HCT116 (cell line): Measurements from ENCODE around the gene NHP2. TPM values are rescaled to one million over a fixed set of nuclear protein-coding genes. Genes with fewer than 3 reads are reported as not detected.

Source experiments
- ATAC-seq: fragments of 200-7000 bp; cut with Tn5 transposase; 2 replicates; pipeline ENCODE4 v1.9.1; 2020; ENCODE audit warnings: mild to moderate bottlenecking, moderate library complexity
- BruUV-seq: library from RNA; stranded (reverse); fragments of 400-500 nt; replicated peaks from 2 replicates; lab custom pipeline; 2021; lab: Mats Ljungman, UMichigan
- CTCF ChIA-PET: fragments of 300-600 bp; sonication (Branson Sonifier 250); formaldehyde crosslinking; loops from one replicate; lab custom pipeline; 2021; ENCODE audit warnings: antibody characterized with exemption; lab: Charles Lee
- POLR2A ChIA-PET: fragments of 300-600, 350-600 bp; sonication (Branson Sonifier 250); formaldehyde crosslinking; loops from one replicate; lab custom pipeline; 2021; ENCODE audit warnings: antibody characterized with exemption; lab: Charles Lee
- RAD21 ChIA-PET, 2 experiments: fragments of 300-600 bp; sonication (Branson Sonifier 250); formaldehyde crosslinking; loops; one replicate each; lab custom pipeline; 2023; ENCODE audit warnings: low total read pairs in 2 of 2; ENCODE audit not compliant: uncharacterized antibody in 2 of 2, unreplicated experiment in 2 of 2, low non-redundant PET in 1 of 2; lab: Charles Lee
- DNase-seq: peaks from one replicate; pipeline ENCODE4 v3.0.0-alpha.2; 2010; ENCODE audit warnings: low read depth, low spot score
- H2AFZ ChIP-seq: fragments of 200-600 bp; shearing (Covaris generic), sonication (generic); 2 replicates; pipeline ENCODE4 v1.6.1; 2017; ENCODE audit warnings: low read depth, mixed run types, mixed read lengths, antibody characterized with exemption, low read length; ENCODE audit not compliant: poor library complexity, severe bottlenecking
- H3K27ac ChIP-seq: 2 replicates; pipeline ENCODE4 v1.5.1; 2012; ENCODE audit warnings: low read depth, low read length
- H3K27me3 ChIP-seq: fragments of 200-600 bp; sonication (generic); 2 replicates; pipeline ENCODE4 v1.6.1; 2016; ENCODE audit warnings: mixed run types, low read length, mixed read lengths; ENCODE audit not compliant: insufficient read depth
- H3K36me3 ChIP-seq, 2 experiments: fragments of 200-500 bp in 1 of 2; fragments of 200-600 bp in 1 of 2; sonication (Bioruptor generic) in 1 of 2; sonication (generic) in 1 of 2; 2 replicates each; pipeline versions ENCODE4 v1.5.1 to v1.6.1; 2014 to 2016; ENCODE audit warnings: low read length in 2 of 2, inconsistent platforms in 1 of 2, mixed read lengths in 1 of 2, mixed run types in 1 of 2; ENCODE audit not compliant: insufficient read depth in 2 of 2, control insufficient read depth in 1 of 2
- H3K4me1 ChIP-seq, 2 experiments: fragments of 200-600 bp in 1 of 2; sonication (generic) in 1 of 2; 2 replicates each; pipeline versions ENCODE4 v1.5.1 to v1.6.1; 2012 to 2017; ENCODE audit warnings: low read length in 2 of 2, inconsistent platforms in 1 of 2, mild to moderate bottlenecking in 1 of 2, mixed read lengths in 1 of 2, mixed run types in 1 of 2, moderate library complexity in 1 of 2; ENCODE audit not compliant: insufficient read depth in 2 of 2, control insufficient read depth in 1 of 2
- H3K4me2 ChIP-seq: fragments of 200-600 bp; sonication (generic); 2 replicates; pipeline ENCODE4 v1.6.1; 2017; ENCODE audit warnings: mixed run types, low read length, mixed read lengths
- H3K4me3 ChIP-seq, 2 experiments: fragments of 200-600 bp in 1 of 2; sonication (generic) in 1 of 2; replicated peaks in 1 of 2; 2 replicates each; pipeline ENCODE4 v1.5.1; 2011 to 2016; ENCODE audit warnings: low read length in 2 of 2, control low read depth in 1 of 2, low read depth in 1 of 2, mild to moderate bottlenecking in 1 of 2, mixed read lengths in 1 of 2, mixed run types in 1 of 2
- H3K79me2 ChIP-seq: fragments of 200-600 bp; sonication (generic); 2 replicates; pipeline ENCODE4 v1.6.1; 2017; ENCODE audit warnings: mild to moderate bottlenecking, mixed run types, low read length, moderate library complexity, mixed read lengths; ENCODE audit not compliant: insufficient read depth
- H3K9ac ChIP-seq: fragments of 200-600 bp; sonication (generic); 2 replicates; pipeline ENCODE4 v1.6.1; 2016; ENCODE audit warnings: low read length, mixed read lengths
- H3K9me2 ChIP-seq: fragments of 200-600 bp; sonication (generic), shearing (Covaris generic); 2 replicates; pipeline ENCODE4 v1.6.1; 2017; ENCODE audit warnings: mixed run types, mild to moderate bottlenecking, moderate library complexity; ENCODE audit not compliant: insufficient read depth
- H3K9me3 ChIP-seq, 2 experiments: fragments of 200-500 bp in 1 of 2; fragments of 200-600 bp in 1 of 2; sonication (Bioruptor generic) in 1 of 2; sonication (generic) in 1 of 2; 2 replicates each; pipeline ENCODE4 v1.6.1; 2014 to 2017; ENCODE audit warnings: low read length in 2 of 2, mixed read lengths in 2 of 2, inconsistent platforms in 1 of 2, low read depth in 1 of 2, mild to moderate bottlenecking in 1 of 2, mixed run types in 1 of 2, moderate library complexity in 1 of 2; ENCODE audit not compliant: control insufficient read depth in 1 of 2, insufficient read depth in 1 of 2
- H4K20me1 ChIP-seq: fragments of 200-600 bp; sonication (generic), shearing (Covaris generic); 2 replicates; pipeline ENCODE4 v1.6.1; 2017; ENCODE audit warnings: mixed run types, mild to moderate bottlenecking, moderate library complexity; ENCODE audit not compliant: insufficient read depth
- ATF3 ChIP-seq: IDR thresholded peaks from 2 replicates; pipeline ENCODE4 v1.6.1; 2012
- CEBPB ChIP-seq: IDR thresholded peaks from 2 replicates; pipeline ENCODE4 v1.6.1; 2012; ENCODE audit warnings: low read depth
- CTCF ChIP-seq, 3 experiments: fragments of 200-600 bp in 1 of 3; sonication (generic) in 1 of 3; IDR thresholded peaks in 2 of 3; conservative IDR thresholded peaks in 1 of 3; 2 replicates each; pipeline ENCODE4 v1.5.1; 2012 to 2017; ENCODE audit warnings: low read depth in 2 of 3, low read length in 2 of 3, antibody characterized with exemption in 1 of 3, borderline replicate concordance in 1 of 3, control low read depth in 1 of 3, mild to moderate bottlenecking in 1 of 3, mixed read lengths in 1 of 3, mixed run types in 1 of 3, moderate library complexity in 1 of 3; ENCODE audit not compliant: insufficient read depth in 1 of 3
- EGR1 ChIP-seq: IDR thresholded peaks from 2 replicates; pipeline ENCODE4 v1.6.1; 2012; ENCODE audit warnings: low read depth
- ELF1 ChIP-seq: IDR thresholded peaks from 2 replicates; pipeline ENCODE4 v1.6.1; 2012; ENCODE audit warnings: low read depth, borderline replicate concordance
- EZH2phosphoT487 ChIP-seq: fragments of 200-600 bp; IDR thresholded peaks from 2 replicates; pipeline ENCODE4 v1.6.1; 2018; ENCODE audit warnings: antibody characterized with exemption, borderline replicate concordance
- JUND ChIP-seq: IDR thresholded peaks from 2 replicates; pipeline ENCODE4 v1.6.1; 2012
- MAX ChIP-seq: IDR thresholded peaks from 2 replicates; pipeline ENCODE4 v1.6.1; 2012
- POLR2AphosphoS5 ChIP-seq: IDR thresholded peaks from 2 replicates; pipeline ENCODE4 v1.6.1; 2011; ENCODE audit warnings: mild to moderate bottlenecking, low read depth, low read length, moderate library complexity
- RAD21 ChIP-seq: IDR thresholded peaks from 2 replicates; pipeline ENCODE4 v1.6.1; 2012; ENCODE audit warnings: low read depth, mild to moderate bottlenecking
- SIN3A ChIP-seq: IDR thresholded peaks from 2 replicates; pipeline ENCODE4 v1.6.1; 2012; ENCODE audit warnings: low read depth
- SP1 ChIP-seq: IDR thresholded peaks from 2 replicates; pipeline ENCODE4 v1.6.1; 2012; ENCODE audit warnings: low read depth
- ZFX ChIP-seq: fragments of 450-650 bp; IDR thresholded peaks from 2 replicates; pipeline ENCODE4 v1.6.1; 2017
- intact Hi-C: fragments of 100-400 bp; cut with micrococcal nuclease; formaldehyde crosslinking; loops from 2 replicates; pipeline ENCODE4 v1.10.0; 2022
- total RNA-seq: library from RNA; stranded (reverse); gene quantifications from one replicate; pipeline ENCODE4 v1.2.1, GENCODE V29; 2021; ENCODE audit not compliant: unreplicated experiment
- TF ChIP-seq, protein P1 (sequence below): IDR thresholded peaks from 2 replicates; pipeline ENCODE4 v1.6.1; 2011; ENCODE audit warnings: mild to moderate bottlenecking, low read length, moderate library complexity; ENCODE audit not compliant: insufficient replicate concordance; ENCODE audit errors: extremely low read depth

The NHP2 gene
- total RNA-seq, 1 experiment from 2014 or later = 260 TPM

- no peak for ATAC-seq
- intact Hi-C loops = no loop called here
- RAD21 ChIA-PET = no interaction called here
Observed at GRCh38 chr5:178141550-178141949, 12.1 kb downstream of the NHP2 start.

More at GRCh38 chr5:178141550-178141949, 12.1 kb downstream of the NHP2 start:
- Histone ChIP-seq H3K27ac (no peak overlapping the region), H3K4me2 (no peak overlapping the region), H3K9ac (no peak overlapping the region), H2AFZ (no peak overlapping the region), H4K20me1 (no peaks in the 10 kb centered on the region), H3K36me3 (peaks cover 17 to 19% of the 10 kb centered on the region in 2 experiments; a peak in 3 of 4 replicates)
- POLR2A ChIA-PET = interaction anchor here (1.1 kb wide), 1 partner anchor 12 kb away, joined by 3 read pairs; the partner anchor contains the start of gene NHP2
- DNase-seq = no peak
- TF ChIP-seq, protein P1, sequence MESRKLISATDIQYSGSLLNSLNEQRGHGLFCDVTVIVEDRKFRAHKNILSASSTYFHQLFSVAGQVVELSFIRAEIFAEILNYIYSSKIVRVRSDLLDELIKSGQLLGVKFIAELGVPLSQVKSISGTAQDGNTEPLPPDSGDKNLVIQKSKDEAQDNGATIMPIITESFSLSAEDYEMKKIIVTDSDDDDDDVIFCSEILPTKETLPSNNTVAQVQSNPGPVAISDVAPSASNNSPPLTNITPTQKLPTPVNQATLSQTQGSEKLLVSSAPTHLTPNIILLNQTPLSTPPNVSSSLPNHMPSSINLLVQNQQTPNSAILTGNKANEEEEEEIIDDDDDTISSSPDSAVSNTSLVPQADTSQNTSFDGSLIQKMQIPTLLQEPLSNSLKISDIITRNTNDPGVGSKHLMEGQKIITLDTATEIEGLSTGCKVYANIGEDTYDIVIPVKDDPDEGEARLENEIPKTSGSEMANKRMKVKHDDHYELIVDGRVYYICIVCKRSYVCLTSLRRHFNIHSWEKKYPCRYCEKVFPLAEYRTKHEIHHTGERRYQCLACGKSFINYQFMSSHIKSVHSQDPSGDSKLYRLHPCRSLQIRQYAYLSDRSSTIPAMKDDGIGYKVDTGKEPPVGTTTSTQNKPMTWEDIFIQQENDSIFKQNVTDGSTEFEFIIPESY = no peak
- TF ChIP-seq POLR2AphosphoS5 (no peak), RAD21 (no peak), CEBPB (no peak), EZH2phosphoT487 (no peak), EGR1 (no peak), SP1 (no peak), ATF3 (no peak), CTCF (IDR thresholded peaks at IDR 0.05 in 2 of 3, conservative IDR thresholded peaks at IDR 0.05 in 1 of 3; ENCODE audit: borderline replicate concordance in 1 of 3, insufficient read depth in 1 of 3, low read depth in 2 of 3, low read length in 2 of 3) (no peak), ELF1 (no peak), JUND (no peak), SIN3A (no peak), ZFX (no peak), MAX (no peak)
- TF ChIP-seq, all 23 proteins: peak for 0
- Histone ChIP-seq H3K4me1 (peaks cover 0 to 8% of the 10 kb centered on the region in 2 experiments; a peak in 1 of 4 replicates), H3K4me3 (no peak overlapping the region), H3K79me2 (no peaks in the 10 kb centered on the region; the same call in 1 of the 2 replicates), H3K9me3 (no peaks in the 10 kb centered on the region), H3K27me3 (no peaks in the 10 kb centered on the region), H3K9me2 (no peaks in the 10 kb centered on the region)
- no TSS peak for BruUV-seq
- CTCF ChIA-PET = interaction anchor here (10.8 kb wide), 1 partner anchor 66 kb away, joined by 98 read pairs; no protein-coding TSS in a partner anchor
